ENCODE measurements around the gene GIPC3.

Gene GIPC3

GRCh38 chr19:3638208-3639193 lies 53.2 kb downstream of the GIPC3 start:
- DNase-seq (ENCODE audit: low spot score), result no peak

GRCh38 chr19:3639479-3639878 lies 54.2 kb downstream of the GIPC3 start:
- DNase-seq (ENCODE audit: low spot score), result no peak

- no peak for DNase-seq (ENCODE audit: low spot score)
Measured at GRCh38 chr19:3641515-3642269, 56.4 kb downstream of the GIPC3 start.

- DNase-seq (ENCODE audit: low spot score), result no peak
Measured at GRCh38 chr19:3642296-3642695, 57.0 kb downstream of the GIPC3 start.
